ENCODE data around the gene DONSON. TPM values are rescaled to one million over a fixed set of nuclear protein-coding genes. Genes with fewer than 3 reads are reported as not detected.

DONSON gene
- total RNA-seq, 1 experiment from 2014 or later: 48.5 TPM

DNA sequence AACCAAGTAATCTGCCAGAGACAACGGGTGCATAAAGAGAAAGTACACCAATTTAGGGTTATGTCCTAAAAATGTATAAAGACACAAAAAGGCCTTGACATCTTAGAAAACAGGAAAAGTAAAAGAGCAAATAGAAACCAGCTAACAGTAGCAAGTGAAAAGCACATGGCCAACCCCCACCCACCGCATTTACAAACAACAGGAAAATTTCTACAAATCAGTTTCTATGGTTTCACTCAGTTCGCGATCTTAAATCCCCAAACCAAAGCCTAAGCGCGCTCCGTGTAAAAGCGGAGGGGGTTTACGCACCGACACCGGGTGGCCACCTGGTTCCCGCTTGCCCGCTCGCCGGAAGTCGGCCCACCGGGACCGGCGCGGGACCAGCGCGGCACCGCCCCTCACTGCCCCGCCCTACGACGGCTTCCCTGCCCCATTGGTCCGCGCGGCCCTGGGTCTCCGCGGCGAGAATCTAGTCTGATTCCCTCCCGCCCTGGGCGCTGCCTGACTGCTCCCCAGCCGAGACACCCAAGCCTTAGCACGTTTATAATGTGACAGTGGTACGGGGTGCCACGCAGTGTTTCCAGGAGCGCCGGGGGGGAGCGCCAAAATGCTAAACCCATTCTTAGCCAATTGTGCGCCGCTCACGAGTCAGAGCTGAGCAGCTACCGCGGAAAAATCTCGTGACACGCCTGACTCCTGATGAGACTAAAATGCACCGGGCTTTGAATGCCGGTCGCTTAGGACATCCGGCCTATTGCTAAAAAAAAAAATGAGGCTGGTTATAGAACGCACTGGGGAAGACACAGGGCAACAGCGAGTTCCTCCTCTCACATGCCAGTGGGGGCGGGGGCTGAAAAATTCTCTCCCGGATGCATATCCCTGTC, 46.5 kb downstream of the DONSON start, which contains the start of gene GART:
GART (minus strand) TSS at position 362 of the 884 bp plus-strand sequence. CDS start 2,802 bp downstream, outside the sequence.
- peaks cover 46% of the 10 kb centered on the region for H3K36me3 ChIP-seq (ENCODE audit: insufficient read depth, low read length, poor library complexity, severe bottlenecking)
- no peak for TF ChIP-seq EZH2 (IDR thresholded peaks at IDR 0.05; ENCODE audit: borderline replicate concordance, low read depth, low read length, poor library complexity, severe bottlenecking)
- TF ChIP-seq, protein P1, sequence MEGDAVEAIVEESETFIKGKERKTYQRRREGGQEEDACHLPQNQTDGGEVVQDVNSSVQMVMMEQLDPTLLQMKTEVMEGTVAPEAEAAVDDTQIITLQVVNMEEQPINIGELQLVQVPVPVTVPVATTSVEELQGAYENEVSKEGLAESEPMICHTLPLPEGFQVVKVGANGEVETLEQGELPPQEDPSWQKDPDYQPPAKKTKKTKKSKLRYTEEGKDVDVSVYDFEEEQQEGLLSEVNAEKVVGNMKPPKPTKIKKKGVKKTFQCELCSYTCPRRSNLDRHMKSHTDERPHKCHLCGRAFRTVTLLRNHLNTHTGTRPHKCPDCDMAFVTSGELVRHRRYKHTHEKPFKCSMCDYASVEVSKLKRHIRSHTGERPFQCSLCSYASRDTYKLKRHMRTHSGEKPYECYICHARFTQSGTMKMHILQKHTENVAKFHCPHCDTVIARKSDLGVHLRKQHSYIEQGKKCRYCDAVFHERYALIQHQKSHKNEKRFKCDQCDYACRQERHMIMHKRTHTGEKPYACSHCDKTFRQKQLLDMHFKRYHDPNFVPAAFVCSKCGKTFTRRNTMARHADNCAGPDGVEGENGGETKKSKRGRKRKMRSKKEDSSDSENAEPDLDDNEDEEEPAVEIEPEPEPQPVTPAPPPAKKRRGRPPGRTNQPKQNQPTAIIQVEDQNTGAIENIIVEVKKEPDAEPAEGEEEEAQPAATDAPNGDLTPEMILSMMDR (conservative IDR thresholded peaks at IDR 0.05; ENCODE audit: low read depth, low read length): no peak
- peak; percentile 90 for DNase-seq (ENCODE audit: low spot score)
- intact Hi-C loops (cut with micrococcal nuclease; ENCODE audit: unreplicated experiment): loop anchor here (5.0 kb wide), 1 partner anchor 45 kb away; the partner anchor contains the start of gene DONSON
- peak within 1 kb of the TSS; percentile 59 for H3K4me3 ChIP-seq (ENCODE audit: low read depth, low read length, poor library complexity, severe bottlenecking)
- H3K27ac ChIP-seq (ENCODE audit: low read depth, low read length, poor library complexity, severe bottlenecking): peak within 1 kb of the TSS; percentile 98
- peaks cover 20% of the 10 kb centered on the region for H3K4me1 ChIP-seq (ENCODE audit: insufficient read depth, low read length, poor library complexity, severe bottlenecking)
- H3K9me3 ChIP-seq (ENCODE audit: low read depth, low read length, poor library complexity, severe bottlenecking): no peaks in the 10 kb centered on the region
- H3K27me3 ChIP-seq (replicated peaks; ENCODE audit: insufficient read depth, low read depth, low read length, poor library complexity): no peaks in the 10 kb centered on the region
- POLR2A ChIA-PET (ENCODE audit: low non-redundant PET): interaction anchor here (0.6 to 0.7 kb wide), 2 partner anchors 100 to 771 kb away, joined by 5 to 13 read pairs; partner anchors contain the start of genes ITSN1 and PAXBP1
- no TSS peak for BruUV-seq (replicated peaks)
- CTCF ChIA-PET: no interaction called here

DNA sequence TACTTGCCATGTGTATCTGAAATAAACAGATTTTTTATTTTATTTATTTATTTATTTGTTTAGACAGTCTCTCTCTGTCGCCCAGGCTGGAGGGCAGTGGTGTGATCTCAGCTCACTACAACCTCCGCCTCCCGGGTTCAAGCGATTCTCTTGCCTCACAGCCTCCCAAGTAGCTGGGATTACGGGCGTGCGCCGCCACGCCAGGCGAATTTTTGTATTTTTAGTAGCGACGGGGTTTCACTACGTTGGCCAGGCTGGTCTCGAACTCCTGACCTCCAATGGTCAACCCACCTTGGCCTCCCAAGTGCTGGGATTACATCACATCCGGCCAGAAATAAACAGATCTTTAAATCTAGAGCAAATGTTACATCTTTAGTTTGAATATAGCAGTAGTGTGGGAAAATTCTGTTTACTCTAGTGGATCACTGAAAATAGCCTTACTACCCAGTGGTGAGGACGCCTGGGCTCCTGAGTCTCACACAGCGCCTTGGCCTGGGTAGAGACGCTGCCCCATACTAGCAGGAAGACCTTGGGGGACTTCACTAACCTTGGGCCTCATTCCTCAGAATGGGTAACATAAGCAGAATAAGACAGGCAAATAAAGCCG, 47.3 kb downstream of the DONSON start:
- intact Hi-C loops (cut with micrococcal nuclease; ENCODE audit: unreplicated experiment): loop anchor here (5.0 kb wide), 1 partner anchor 46 kb away; the partner anchor contains the start of gene DONSON
- POLR2A ChIA-PET (ENCODE audit: low non-redundant PET): no interaction called here
- peak; percentile 43 for DNase-seq (ENCODE audit: low spot score)
- CTCF ChIA-PET: no interaction called here
- Histone ChIP-seq H3K4me3 (ENCODE audit: low read depth, low read length, poor library complexity, severe bottlenecking) (peak overlapping the region; percentile 59), H3K9me3 (ENCODE audit: low read depth, low read length, poor library complexity, severe bottlenecking) (no peaks in the 10 kb centered on the region), H3K36me3 (ENCODE audit: insufficient read depth, low read length, poor library complexity, severe bottlenecking) (peaks cover 46% of the 10 kb centered on the region), H3K27ac (ENCODE audit: low read depth, low read length, poor library complexity, severe bottlenecking) (peak overlapping the region; percentile 98), H3K27me3 (replicated peaks; ENCODE audit: insufficient read depth, low read depth, low read length, poor library complexity) (no peaks in the 10 kb centered on the region), H3K4me1 (ENCODE audit: insufficient read depth, low read length, poor library complexity, severe bottlenecking) (peaks cover 20% of the 10 kb centered on the region)
- BruUV-seq (replicated peaks): no TSS peak
- no peak for TF ChIP-seq EZH2 (IDR thresholded peaks at IDR 0.05; ENCODE audit: borderline replicate concordance, low read depth, low read length, poor library complexity, severe bottlenecking)
- TF ChIP-seq, protein P1 (conservative IDR thresholded peaks at IDR 0.05; ENCODE audit: low read depth, low read length): no peak

DNA sequence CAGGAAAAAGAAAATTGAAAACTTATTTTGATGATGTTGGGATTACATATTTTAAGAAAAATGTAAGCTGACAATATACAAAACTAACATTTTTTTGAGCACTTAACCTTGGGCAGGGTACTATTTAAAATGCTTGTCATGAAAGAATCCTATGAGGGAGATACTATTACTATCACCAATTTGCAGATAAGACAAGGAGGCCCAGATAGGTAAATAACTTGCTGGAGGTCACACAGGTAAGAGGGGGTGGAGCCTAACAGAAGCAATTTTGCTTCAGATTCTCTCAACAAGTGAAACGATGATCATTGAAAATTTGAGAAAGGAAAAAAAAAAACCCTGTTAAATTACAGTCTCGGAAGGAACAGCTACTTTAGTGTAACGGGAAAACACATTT, 47.8 kb downstream of the DONSON start:
- H3K27me3 ChIP-seq (replicated peaks; ENCODE audit: insufficient read depth, low read depth, low read length, poor library complexity): no peaks in the 10 kb centered on the region
- CTCF ChIA-PET: no interaction called here
- peaks cover 46% of the 10 kb centered on the region for H3K36me3 ChIP-seq (ENCODE audit: insufficient read depth, low read length, poor library complexity, severe bottlenecking)
- no peaks in the 10 kb centered on the region for H3K9me3 ChIP-seq (ENCODE audit: low read depth, low read length, poor library complexity, severe bottlenecking)
- intact Hi-C loops (cut with micrococcal nuclease; ENCODE audit: unreplicated experiment): loop anchor here (5.0 kb wide), 1 partner anchor 47 kb away; the partner anchor contains the start of gene DONSON
- TF ChIP-seq, protein P1 (conservative IDR thresholded peaks at IDR 0.05; ENCODE audit: low read depth, low read length): no peak
- no peak for TF ChIP-seq EZH2 (IDR thresholded peaks at IDR 0.05; ENCODE audit: borderline replicate concordance, low read depth, low read length, poor library complexity, severe bottlenecking)
- H3K27ac ChIP-seq (ENCODE audit: low read depth, low read length, poor library complexity, severe bottlenecking): no peak overlapping the region
- peak overlapping the region; percentile 59 for H3K4me3 ChIP-seq (ENCODE audit: low read depth, low read length, poor library complexity, severe bottlenecking)
- peaks cover 20% of the 10 kb centered on the region for H3K4me1 ChIP-seq (ENCODE audit: insufficient read depth, low read length, poor library complexity, severe bottlenecking)
- DNase-seq (ENCODE audit: low spot score): no peak
- no TSS peak for BruUV-seq (replicated peaks)
- POLR2A ChIA-PET (ENCODE audit: low non-redundant PET): no interaction called here
